ENCODE measurements around the gene ATP11A. TPM values are rescaled to one million over a fixed set of nuclear protein-coding genes. Genes with fewer than 3 reads are reported as not detected.

The ATP11A gene
- total and polyA plus RNA-seq, 2 donors (not counting 3 experiments of a cell fraction or from before 2014, with no cell fraction given): 16.5 to 88.1 TPM

DNA sequence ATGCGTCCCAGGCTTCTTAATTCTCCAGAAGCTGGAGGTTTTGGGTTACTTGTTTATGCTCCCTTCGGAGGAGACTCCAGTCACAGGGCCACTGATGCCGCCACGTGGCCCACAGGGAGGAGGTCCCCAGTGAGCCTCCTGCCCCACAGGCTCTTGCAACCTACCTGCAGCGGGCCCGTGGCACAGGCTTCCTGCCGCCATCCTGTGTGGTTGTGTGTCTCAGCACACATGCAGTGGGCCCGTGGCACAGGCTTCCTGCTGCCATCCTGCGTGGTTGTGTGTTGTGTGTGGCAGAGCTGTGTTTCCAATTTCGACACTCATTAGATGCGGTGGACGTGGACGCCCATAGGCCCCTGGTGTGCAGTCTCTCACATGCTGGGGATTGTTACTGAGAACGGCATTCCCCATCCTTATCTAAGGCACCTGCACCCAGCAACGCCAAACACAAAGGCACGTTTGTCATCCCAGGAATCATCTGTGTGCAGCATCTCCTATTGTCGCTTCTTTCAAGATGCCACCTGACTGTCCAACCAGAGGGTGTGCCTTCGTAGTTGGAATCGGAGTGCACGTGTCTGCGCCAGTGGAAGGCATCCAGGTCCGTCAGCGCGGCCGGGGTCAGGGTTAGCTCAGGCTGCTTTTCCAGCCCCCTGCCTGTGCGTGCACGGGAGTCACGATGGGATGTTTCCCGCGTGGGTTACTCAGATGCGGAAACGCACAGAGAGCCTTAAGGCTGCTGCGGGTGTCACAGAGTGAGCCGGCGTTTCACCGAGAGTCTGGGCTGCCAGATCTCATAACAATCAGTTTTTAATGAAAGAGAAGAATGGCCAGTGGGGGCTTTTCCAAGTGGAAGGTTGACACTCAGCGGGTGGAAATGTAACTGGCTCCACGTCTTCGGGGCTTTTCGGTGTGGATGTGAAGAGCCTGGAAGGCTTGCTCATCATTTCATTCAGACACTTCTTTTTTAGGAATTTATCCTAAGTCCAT lies 119.8 kb downstream of the ATP11A start:
- intact Hi-C loops (cut with micrococcal nuclease) (no loop called here), dilution Hi-C loops (cut with MboI; ENCODE audit: extremely low pct_ligation_motif_present, low sequenced_read_pairs) (no loop called here)
- H3K4me3 ChIP-seq (replicated peaks in 1 of 3; ENCODE audit: insufficient read depth in 1 of 3, low read depth in 1 of 3, low read length in 3 of 3): no peak overlapping the region
- DNase-seq (ENCODE audit: low read depth, low spot score) (no peak), FAIRE-seq (no peak)
- no peaks in the 10 kb centered on the region for H3K9me3 ChIP-seq (replicated peaks; ENCODE audit: control insufficient read depth, insufficient read depth, low read length)
- ChIA-PET POLR2A (no interaction called here), CTCF (no interaction called here)
- peaks cover 0 to 9% of the 10 kb centered on the region in 2 experiments for H3K36me3 ChIP-seq (ENCODE audit: control insufficient read depth in 2 of 2, extremely low read depth in 1 of 2, insufficient read depth in 2 of 2, low read length in 2 of 2)
- H3K9me1 ChIP-seq (replicated peaks; ENCODE audit: control insufficient read depth, extremely low read depth, insufficient read depth, low read length): no peaks in the 10 kb centered on the region
- H3K9ac ChIP-seq (replicated peaks; ENCODE audit: extremely low read depth, insufficient read depth, low read length): no peak overlapping the region
- H4K20me1 ChIP-seq (replicated peaks; ENCODE audit: control insufficient read depth, extremely low read depth, insufficient read depth, low read length): no peaks in the 10 kb centered on the region
- H3K4me2 ChIP-seq (ENCODE audit: insufficient read depth, low read length): no peak overlapping the region
- no peaks in the 10 kb centered on the region for H3K27me3 ChIP-seq (ENCODE audit: control insufficient read depth in 2 of 2, insufficient read depth in 2 of 2, low read length in 2 of 2)
- H3K4me1 ChIP-seq (ENCODE audit: control insufficient read depth, extremely low read depth, insufficient read depth, low read length): peaks cover 1% of the 10 kb centered on the region
- H3K27ac ChIP-seq (ENCODE audit: insufficient read depth, low read depth, low read length): no peak overlapping the region
- no peaks in the 10 kb centered on the region for H3K79me2 ChIP-seq (ENCODE audit: control insufficient read depth, insufficient read depth, low read length)
- TF ChIP-seq POLR2AphosphoS5 (IDR thresholded peaks at IDR 0.05; ENCODE audit: insufficient read depth, low read depth, low read length) (no peak), FOS (IDR thresholded peaks at IDR 0.05; ENCODE audit: borderline replicate concordance, insufficient read depth, low read length) (no peak), JUN (IDR thresholded peaks at IDR 0.05; ENCODE audit: borderline replicate concordance, insufficient read depth, insufficient read length, low read depth) (no peak), EZH2 (IDR thresholded peaks at IDR 0.05; ENCODE audit: borderline replicate concordance, low read depth, low read length, severe bottlenecking) (no peak)
- TF ChIP-seq, protein P1, sequence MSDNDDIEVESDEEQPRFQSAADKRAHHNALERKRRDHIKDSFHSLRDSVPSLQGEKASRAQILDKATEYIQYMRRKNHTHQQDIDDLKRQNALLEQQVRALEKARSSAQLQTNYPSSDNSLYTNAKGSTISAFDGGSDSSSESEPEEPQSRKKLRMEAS (IDR thresholded peaks at IDR 0.05; ENCODE audit: insufficient read depth, insufficient read length): no peak
- no TSS peak for BruUV-seq (replicated peaks)
- H2AFZ ChIP-seq (ENCODE audit: low read depth, low read length): no peak overlapping the region

- Histone ChIP-seq H3K4me1 (ENCODE audit: control insufficient read depth, extremely low read depth, insufficient read depth, low read length) (peaks cover 5% of the 10 kb centered on the region), H3K27ac (ENCODE audit: insufficient read depth, low read depth, low read length) (no peak overlapping the region), H3K4me3 (replicated peaks in 1 of 3; ENCODE audit: insufficient read depth in 1 of 3, low read depth in 1 of 3, low read length in 3 of 3) (no peak overlapping the region), H3K27me3 (ENCODE audit: control insufficient read depth in 2 of 2, insufficient read depth in 2 of 2, low read length in 2 of 2) (no peaks in the 10 kb centered on the region), H3K4me2 (ENCODE audit: insufficient read depth, low read length) (no peak overlapping the region), H3K9me1 (replicated peaks; ENCODE audit: control insufficient read depth, extremely low read depth, insufficient read depth, low read length) (no peaks in the 10 kb centered on the region), H3K36me3 (ENCODE audit: control insufficient read depth in 2 of 2, extremely low read depth in 1 of 2, insufficient read depth in 2 of 2, low read length in 2 of 2) (peaks cover 0 to 9% of the 10 kb centered on the region in 2 experiments), H3K9ac (replicated peaks; ENCODE audit: extremely low read depth, insufficient read depth, low read length) (no peak overlapping the region), H4K20me1 (replicated peaks; ENCODE audit: control insufficient read depth, extremely low read depth, insufficient read depth, low read length) (no peaks in the 10 kb centered on the region), H2AFZ (ENCODE audit: low read depth, low read length) (no peak overlapping the region), H3K79me2 (ENCODE audit: control insufficient read depth, insufficient read depth, low read length) (no peaks in the 10 kb centered on the region), H3K9me3 (replicated peaks; ENCODE audit: control insufficient read depth, insufficient read depth, low read length) (no peaks in the 10 kb centered on the region)
- TF ChIP-seq FOS (IDR thresholded peaks at IDR 0.05; ENCODE audit: borderline replicate concordance, insufficient read depth, low read length): no peak
- TF ChIP-seq, protein P1 (IDR thresholded peaks at IDR 0.05; ENCODE audit: insufficient read depth, insufficient read length): no peak
- no peak for TF ChIP-seq POLR2A (IDR thresholded peaks at IDR 0.05; ENCODE audit: low read depth, low read length)
- TF ChIP-seq GATA2 (IDR thresholded peaks at IDR 0.05; ENCODE audit: insufficient read depth, insufficient read length, low read depth, low read length): no peak
- no peak for TF ChIP-seq MYC (IDR thresholded peaks at IDR 0.05; ENCODE audit: low read depth, low read length)
- no peak for TF ChIP-seq JUN (IDR thresholded peaks at IDR 0.05; ENCODE audit: borderline replicate concordance, insufficient read depth, insufficient read length, low read depth)
- TF ChIP-seq POLR2AphosphoS5 (IDR thresholded peaks at IDR 0.05; ENCODE audit: insufficient read depth, low read depth, low read length): no peak
- TF ChIP-seq, protein P2, sequence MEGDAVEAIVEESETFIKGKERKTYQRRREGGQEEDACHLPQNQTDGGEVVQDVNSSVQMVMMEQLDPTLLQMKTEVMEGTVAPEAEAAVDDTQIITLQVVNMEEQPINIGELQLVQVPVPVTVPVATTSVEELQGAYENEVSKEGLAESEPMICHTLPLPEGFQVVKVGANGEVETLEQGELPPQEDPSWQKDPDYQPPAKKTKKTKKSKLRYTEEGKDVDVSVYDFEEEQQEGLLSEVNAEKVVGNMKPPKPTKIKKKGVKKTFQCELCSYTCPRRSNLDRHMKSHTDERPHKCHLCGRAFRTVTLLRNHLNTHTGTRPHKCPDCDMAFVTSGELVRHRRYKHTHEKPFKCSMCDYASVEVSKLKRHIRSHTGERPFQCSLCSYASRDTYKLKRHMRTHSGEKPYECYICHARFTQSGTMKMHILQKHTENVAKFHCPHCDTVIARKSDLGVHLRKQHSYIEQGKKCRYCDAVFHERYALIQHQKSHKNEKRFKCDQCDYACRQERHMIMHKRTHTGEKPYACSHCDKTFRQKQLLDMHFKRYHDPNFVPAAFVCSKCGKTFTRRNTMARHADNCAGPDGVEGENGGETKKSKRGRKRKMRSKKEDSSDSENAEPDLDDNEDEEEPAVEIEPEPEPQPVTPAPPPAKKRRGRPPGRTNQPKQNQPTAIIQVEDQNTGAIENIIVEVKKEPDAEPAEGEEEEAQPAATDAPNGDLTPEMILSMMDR (IDR thresholded peaks at IDR 0.05; ENCODE audit: extremely low read depth in 1 of 2, insufficient read depth in 1 of 2, low read depth in 1 of 2, low read length in 2 of 2): no peak
- TF ChIP-seq EZH2 (IDR thresholded peaks at IDR 0.05; ENCODE audit: borderline replicate concordance, low read depth, low read length, severe bottlenecking): no peak
- FAIRE-seq: no peak
- dilution Hi-C loops (cut with MboI; ENCODE audit: extremely low pct_ligation_motif_present, low sequenced_read_pairs): no loop called here
- no peak for DNase-seq (ENCODE audit: low read depth, low spot score)
- ChIA-PET POLR2A (no interaction called here), CTCF (no interaction called here)
- intact Hi-C loops (cut with micrococcal nuclease): no loop called here
- BruUV-seq (replicated peaks): no TSS peak
These were observed 120.8 kb downstream of the ATP11A start for GRCh38 chr13:112810608-112811007.

Measured in endothelial cell of umbilical vein (primary cell).